ENCODE results near the gene WNT8A.

The WNT8A gene

DNA sequence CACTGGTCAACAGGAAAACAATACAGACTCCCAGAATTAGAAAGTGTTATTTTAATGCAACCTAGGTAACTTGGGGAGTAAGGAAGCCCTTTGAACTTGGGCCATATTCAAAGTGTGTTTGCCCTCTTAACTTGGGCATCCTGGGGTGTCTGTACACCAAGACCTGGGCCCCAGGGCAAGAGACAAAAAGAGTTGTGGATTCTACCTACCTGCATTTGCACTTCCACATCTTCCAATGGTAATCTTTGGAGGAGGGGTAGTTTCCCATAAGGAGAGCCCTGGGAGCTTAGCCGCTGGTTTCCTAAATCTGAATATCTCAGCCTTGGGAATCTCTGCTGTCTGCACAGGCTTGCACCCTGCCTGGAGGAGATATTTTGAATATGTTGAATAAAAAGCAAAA lies 8.5 kb downstream of the WNT8A start:
- Histone ChIP-seq H3K4me3 (ENCODE audit: low read length in 2 of 2) (no peak overlapping the region), H3K27ac (ENCODE audit: low read length) (no peak overlapping the region), H3K9ac (ENCODE audit: low read length in 2 of 2) (no peak overlapping the region), H3K9me3 (ENCODE audit: control insufficient read depth in 2 of 2, low read length in 2 of 2) (no peaks in the 10 kb centered on the region), H3K36me3 (ENCODE audit: control insufficient read depth in 2 of 2, insufficient read depth in 2 of 2, low read length in 2 of 2) (no peaks in the 10 kb centered on the region), H3K4me1 (ENCODE audit: control insufficient read depth, insufficient read depth, low read length) (no peaks in the 10 kb centered on the region), H3K27me3 (ENCODE audit: control insufficient read depth in 1 of 2, insufficient read depth in 2 of 2, low read length in 2 of 2) (peaks cover 0 to 3% of the 10 kb centered on the region in 2 donors)

DNA sequence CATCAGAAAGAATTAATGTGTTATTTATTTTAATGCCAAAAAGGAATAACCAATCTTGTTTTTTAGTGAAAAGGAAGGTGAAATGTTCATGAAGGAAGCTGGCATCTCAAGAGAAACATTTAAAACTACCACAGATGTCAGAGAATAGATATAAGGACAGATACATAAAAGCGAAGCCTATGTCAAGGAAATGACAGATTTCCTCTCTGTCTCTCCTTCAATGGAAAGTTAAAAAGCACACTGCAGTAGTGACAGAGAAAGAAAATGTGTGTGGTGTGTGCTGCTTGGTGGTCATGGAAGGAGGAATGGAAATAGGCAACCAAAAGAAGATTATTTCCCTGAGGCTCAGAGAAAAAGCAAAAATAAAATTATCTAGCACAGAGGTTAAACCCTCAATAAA lies 9.2 kb downstream of the WNT8A start:
- peaks cover 0 to 3% of the 10 kb centered on the region in 2 donors for H3K27me3 ChIP-seq (ENCODE audit: control insufficient read depth in 1 of 2, insufficient read depth in 2 of 2, low read length in 2 of 2)
- H3K4me1 ChIP-seq (ENCODE audit: control insufficient read depth, insufficient read depth, low read length): no peaks in the 10 kb centered on the region

DNA sequence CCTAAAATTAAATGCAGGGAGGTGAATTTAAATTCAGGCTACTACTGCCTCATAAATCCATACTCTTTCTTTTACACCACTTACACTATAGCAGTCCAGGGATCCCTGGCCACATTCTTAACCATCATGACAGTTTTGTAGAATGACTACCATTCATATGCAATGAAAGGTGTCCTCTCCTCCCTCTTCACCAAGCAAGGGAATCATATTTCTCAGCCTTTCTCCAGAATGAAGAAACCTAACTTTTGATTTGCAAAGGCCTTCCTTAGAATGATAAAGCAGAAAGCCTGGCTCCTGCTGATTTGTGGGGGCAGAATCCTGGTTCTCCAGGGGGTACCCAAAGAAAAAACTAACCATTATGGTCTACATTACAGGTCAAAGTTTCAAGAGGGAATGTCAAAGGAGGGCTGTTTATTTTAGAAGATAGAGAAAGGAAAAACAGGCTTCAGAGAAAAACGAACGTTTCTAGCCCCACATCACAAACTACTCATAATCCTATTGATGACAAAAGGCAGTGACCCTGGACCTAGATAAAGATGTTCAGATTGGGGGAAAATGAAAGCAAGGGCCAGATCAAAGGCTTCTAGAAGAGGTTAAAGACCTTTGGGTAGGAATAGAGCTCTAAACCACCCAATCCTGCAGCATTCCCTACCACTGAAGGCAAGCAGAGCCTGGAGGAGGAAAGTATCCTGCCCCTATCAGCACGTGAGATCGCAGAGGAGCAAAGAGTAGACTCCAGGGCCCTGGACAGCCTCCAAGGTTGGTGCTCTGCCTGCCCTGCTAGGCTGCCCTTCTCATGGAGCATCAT lies 11.5 kb downstream of the WNT8A start:
- Histone ChIP-seq H3K9ac (ENCODE audit: low read length in 2 of 2) (no peak overlapping the region), H3K27me3 (ENCODE audit: control insufficient read depth in 1 of 2, insufficient read depth in 2 of 2, low read length in 2 of 2) (peaks cover 0 to 3% of the 10 kb centered on the region in 2 donors), H3K36me3 (ENCODE audit: control insufficient read depth in 2 of 2, insufficient read depth in 2 of 2, low read length in 2 of 2) (no peaks in the 10 kb centered on the region), H3K4me3 (ENCODE audit: low read length in 2 of 2) (no peak overlapping the region), H3K9me3 (ENCODE audit: control insufficient read depth in 2 of 2, low read length in 2 of 2) (no peaks in the 10 kb centered on the region), H3K27ac (ENCODE audit: low read length) (no peak overlapping the region), H3K4me1 (ENCODE audit: control insufficient read depth, insufficient read depth, low read length) (no peaks in the 10 kb centered on the region)

More for the DNA sequence above, 9.2 kb downstream of the WNT8A start:
- no peaks in the 10 kb centered on the region for H3K9me3 ChIP-seq (ENCODE audit: control insufficient read depth in 2 of 2, low read length in 2 of 2)
- no peak overlapping the region for H3K27ac ChIP-seq (ENCODE audit: low read length)
- no peak overlapping the region for H3K4me3 ChIP-seq (ENCODE audit: low read length in 2 of 2)
- no peak overlapping the region for H3K9ac ChIP-seq (ENCODE audit: low read length in 2 of 2)
- H3K36me3 ChIP-seq (ENCODE audit: control insufficient read depth in 2 of 2, insufficient read depth in 2 of 2, low read length in 2 of 2): no peaks in the 10 kb centered on the region

DNA sequence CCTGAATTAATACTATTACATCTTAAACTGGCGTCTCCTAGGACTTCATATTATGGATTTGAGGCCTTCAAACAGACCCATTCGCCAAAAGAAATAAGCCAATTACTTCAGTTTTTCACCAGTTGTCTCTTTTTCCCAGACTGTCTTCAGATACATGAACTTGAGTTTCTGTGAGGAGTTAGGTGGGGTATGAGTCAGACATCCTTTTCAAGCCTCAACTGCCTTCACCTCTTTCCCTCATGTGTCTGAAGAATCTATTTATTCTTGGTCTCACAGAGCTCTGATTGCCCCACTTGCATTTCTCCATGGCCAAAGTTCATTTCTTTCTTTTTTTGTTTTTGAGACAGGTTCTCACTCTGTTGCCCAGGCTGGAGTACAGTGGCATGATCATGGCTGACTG lies 12.5 kb downstream of the WNT8A start:
- H3K4me1 ChIP-seq (ENCODE audit: control insufficient read depth, insufficient read depth, low read length): no peaks in the 10 kb centered on the region
- no peaks in the 10 kb centered on the region for H3K36me3 ChIP-seq (ENCODE audit: control insufficient read depth in 2 of 2, insufficient read depth in 2 of 2, low read length in 2 of 2)
- H3K4me3 ChIP-seq (ENCODE audit: low read length in 2 of 2): no peak overlapping the region
- H3K9ac ChIP-seq (ENCODE audit: low read length in 2 of 2): no peak overlapping the region
- no peak overlapping the region for H3K27ac ChIP-seq (ENCODE audit: low read length)
- H3K27me3 ChIP-seq (ENCODE audit: control insufficient read depth in 1 of 2, insufficient read depth in 2 of 2, low read length in 2 of 2): peaks cover 0 to 3% of the 10 kb centered on the region in 2 donors
- H3K9me3 ChIP-seq (ENCODE audit: control insufficient read depth in 2 of 2, low read length in 2 of 2): no peaks in the 10 kb centered on the region

DNA sequence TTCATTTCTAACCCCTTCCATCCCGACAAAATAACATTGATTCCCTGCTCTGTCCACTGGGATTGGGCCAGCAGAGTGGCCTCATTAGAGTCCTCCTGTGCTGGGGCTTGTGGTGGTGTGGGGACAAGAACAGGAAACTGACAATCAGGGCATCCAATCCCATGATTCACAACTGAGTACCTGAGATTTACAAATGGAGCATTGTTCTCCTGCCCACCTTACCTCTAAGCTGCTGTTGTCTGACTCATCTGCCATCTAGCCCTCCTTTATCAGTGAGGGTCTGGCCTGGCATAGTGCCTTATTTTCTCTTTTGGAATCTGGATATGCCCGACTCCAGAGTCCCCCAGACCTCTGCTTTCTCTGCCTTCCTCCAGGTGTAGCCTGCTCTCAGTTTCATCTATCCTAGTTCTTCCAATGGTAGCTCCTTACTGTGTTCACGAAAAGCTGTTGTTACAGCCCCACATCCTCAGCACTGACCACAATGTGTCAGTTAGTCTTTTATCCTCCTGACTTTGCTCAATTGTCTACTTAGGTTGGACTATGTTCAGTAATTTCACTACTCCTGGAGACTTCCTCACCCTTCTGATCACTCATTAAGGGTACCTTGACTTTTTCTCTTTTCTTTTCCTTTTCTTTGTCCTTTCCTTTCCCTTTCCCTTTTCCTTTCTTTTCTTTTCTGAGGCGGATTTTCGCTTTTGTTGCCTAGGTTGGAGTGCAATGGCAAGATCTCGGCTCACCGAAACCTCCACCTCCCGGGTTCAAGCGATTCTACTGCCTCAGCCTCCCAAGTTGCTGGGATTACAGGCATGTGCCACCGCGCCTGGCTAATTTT lies 13.4 kb downstream of the WNT8A start:
- Histone ChIP-seq H3K27ac (ENCODE audit: low read length) (no peak overlapping the region), H3K27me3 (ENCODE audit: control insufficient read depth in 1 of 2, insufficient read depth in 2 of 2, low read length in 2 of 2) (peaks cover 0 to 3% of the 10 kb centered on the region in 2 donors), H3K4me3 (ENCODE audit: low read length in 2 of 2) (no peak overlapping the region), H3K36me3 (ENCODE audit: control insufficient read depth in 2 of 2, insufficient read depth in 2 of 2, low read length in 2 of 2) (no peaks in the 10 kb centered on the region), H3K9ac (ENCODE audit: low read length in 2 of 2) (no peak overlapping the region), H3K4me1 (ENCODE audit: control insufficient read depth, insufficient read depth, low read length) (no peaks in the 10 kb centered on the region), H3K9me3 (ENCODE audit: control insufficient read depth in 2 of 2, low read length in 2 of 2) (no peaks in the 10 kb centered on the region)

DNA sequence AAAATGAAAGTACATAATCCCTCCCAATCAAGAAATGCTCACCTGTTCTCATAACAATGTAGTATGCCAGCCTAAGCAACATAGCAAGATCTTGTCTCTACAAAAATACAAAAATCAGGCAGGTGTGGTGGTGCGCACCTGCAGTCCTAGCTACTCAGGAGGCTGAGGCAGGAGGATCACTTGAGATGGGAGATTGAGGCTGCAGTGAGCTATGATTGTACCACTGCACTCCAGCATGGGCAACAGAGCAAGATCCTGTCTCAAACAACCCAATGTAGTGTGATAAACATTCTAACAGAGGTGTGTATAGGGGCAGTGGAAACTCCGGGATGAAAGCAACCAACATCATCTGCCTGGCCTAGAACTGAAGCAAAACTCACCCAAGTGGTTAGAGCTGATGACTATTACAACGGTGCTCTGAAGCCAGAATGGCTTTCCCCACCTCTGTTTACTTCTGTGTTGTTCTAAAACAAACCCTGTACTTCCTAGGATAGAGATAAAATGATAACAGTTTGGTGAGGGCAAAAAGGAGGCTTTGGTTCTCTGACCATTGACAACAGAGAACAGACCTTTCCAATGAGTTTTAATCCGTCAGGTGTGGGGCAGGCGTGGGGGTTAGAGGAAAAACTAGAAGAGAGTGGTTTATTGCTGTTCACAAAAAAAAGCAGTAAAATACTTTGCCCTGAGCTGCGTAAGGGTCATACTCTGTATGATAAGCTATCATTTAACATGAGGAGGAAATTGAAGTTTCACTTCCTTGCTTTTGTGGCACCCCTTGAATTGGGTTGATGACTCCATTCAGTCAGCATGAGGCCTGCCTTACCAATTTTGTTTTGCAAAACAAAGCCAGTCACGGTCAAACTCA lies 18.9 kb downstream of the WNT8A start:
- Histone ChIP-seq H3K36me3 (ENCODE audit: control insufficient read depth in 2 of 2, insufficient read depth in 2 of 2, low read length in 2 of 2) (no peaks in the 10 kb centered on the region), H3K4me3 (ENCODE audit: low read length in 2 of 2) (no peak overlapping the region), H3K27me3 (ENCODE audit: control insufficient read depth in 1 of 2, insufficient read depth in 2 of 2, low read length in 2 of 2) (no peaks in the 10 kb centered on the region), H3K9ac (ENCODE audit: low read length in 2 of 2) (no peak overlapping the region), H3K9me3 (ENCODE audit: control insufficient read depth in 2 of 2, low read length in 2 of 2) (no peaks in the 10 kb centered on the region), H3K4me1 (ENCODE audit: control insufficient read depth, insufficient read depth, low read length) (no peaks in the 10 kb centered on the region), H3K27ac (ENCODE audit: low read length) (no peak overlapping the region)

DNA sequence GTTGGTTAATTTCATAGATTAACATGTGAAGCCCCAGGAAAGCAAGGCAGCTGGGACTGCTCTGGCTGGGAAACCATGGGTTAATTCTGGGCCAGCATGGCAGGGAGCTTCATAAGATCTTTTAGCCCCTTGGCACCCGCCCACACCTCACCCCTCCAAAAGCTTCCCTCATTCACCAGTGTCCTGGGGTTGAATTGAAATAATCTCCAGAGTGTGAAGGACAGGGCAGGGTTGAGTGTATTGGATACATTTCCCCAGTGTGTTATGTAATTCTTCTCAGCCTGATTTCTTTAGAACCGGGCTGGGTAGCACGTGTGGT lies 19.4 kb downstream of the WNT8A start:
- H3K27ac ChIP-seq (ENCODE audit: low read length): no peak overlapping the region
- no peak overlapping the region for H3K9ac ChIP-seq (ENCODE audit: low read length in 2 of 2)
- H3K9me3 ChIP-seq (ENCODE audit: control insufficient read depth in 2 of 2, low read length in 2 of 2): no peaks in the 10 kb centered on the region
- no peaks in the 10 kb centered on the region for H3K27me3 ChIP-seq (ENCODE audit: control insufficient read depth in 1 of 2, insufficient read depth in 2 of 2, low read length in 2 of 2)
- H3K4me1 ChIP-seq (ENCODE audit: control insufficient read depth, insufficient read depth, low read length): no peaks in the 10 kb centered on the region
- no peak overlapping the region for H3K4me3 ChIP-seq (ENCODE audit: low read length in 2 of 2)
- H3K36me3 ChIP-seq (ENCODE audit: control insufficient read depth in 2 of 2, insufficient read depth in 2 of 2, low read length in 2 of 2): no peaks in the 10 kb centered on the region

DNA sequence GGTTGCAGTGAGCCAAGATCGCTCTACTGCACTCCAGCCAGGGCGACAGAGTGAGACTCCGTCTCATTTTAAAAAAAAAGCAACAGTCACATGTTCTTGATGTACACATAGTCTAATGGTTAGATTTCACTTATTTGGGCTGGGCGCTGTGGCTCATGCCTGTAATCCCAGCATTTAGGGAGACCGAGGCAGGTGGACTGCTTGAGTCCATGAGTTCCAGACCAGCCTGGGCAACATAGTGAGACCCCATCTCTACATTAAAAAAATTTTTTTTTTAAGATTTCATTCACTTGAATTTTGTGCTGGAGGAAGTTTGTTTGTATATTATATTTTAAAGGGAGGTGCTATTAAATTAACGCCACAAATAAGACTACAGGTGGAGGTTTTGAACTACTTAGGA lies 21.9 kb downstream of the WNT8A start:
- Histone ChIP-seq H3K9ac (ENCODE audit: low read length in 2 of 2) (no peak overlapping the region), H3K4me3 (ENCODE audit: low read length in 2 of 2) (no peak overlapping the region), H3K4me1 (ENCODE audit: control insufficient read depth, insufficient read depth, low read length) (no peaks in the 10 kb centered on the region), H3K36me3 (ENCODE audit: control insufficient read depth in 2 of 2, insufficient read depth in 2 of 2, low read length in 2 of 2) (no peaks in the 10 kb centered on the region), H3K27ac (ENCODE audit: low read length) (no peak overlapping the region), H3K27me3 (ENCODE audit: control insufficient read depth in 1 of 2, insufficient read depth in 2 of 2, low read length in 2 of 2) (no peaks in the 10 kb centered on the region), H3K9me3 (ENCODE audit: control insufficient read depth in 2 of 2, low read length in 2 of 2) (no peaks in the 10 kb centered on the region)

DNA sequence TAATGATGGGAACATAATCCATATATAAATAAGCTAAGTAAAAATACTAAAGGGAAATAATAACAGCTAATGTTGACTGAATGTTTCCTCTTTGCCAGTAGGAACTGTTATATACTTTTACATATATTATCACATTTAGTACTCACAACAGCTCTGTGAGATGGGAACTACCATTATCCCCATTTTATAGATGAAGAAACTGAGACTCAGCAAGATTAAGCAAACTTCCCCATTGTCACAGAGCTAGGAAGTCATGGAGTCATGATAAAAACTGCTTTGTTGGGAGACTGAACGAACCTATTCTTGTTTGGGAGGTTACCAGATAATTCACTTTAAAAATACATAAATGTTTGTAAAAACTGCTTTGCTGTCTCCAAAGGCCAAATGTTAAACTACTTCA lies 23.4 kb downstream of the WNT8A start:
- H3K9ac ChIP-seq (ENCODE audit: low read length in 2 of 2): no peak overlapping the region
- no peak overlapping the region for H3K27ac ChIP-seq (ENCODE audit: low read length)
- H3K4me3 ChIP-seq (ENCODE audit: low read length in 2 of 2): no peak overlapping the region
- no peaks in the 10 kb centered on the region for H3K9me3 ChIP-seq (ENCODE audit: control insufficient read depth in 2 of 2, low read length in 2 of 2)
- H3K27me3 ChIP-seq (ENCODE audit: control insufficient read depth in 1 of 2, insufficient read depth in 2 of 2, low read length in 2 of 2): no peaks in the 10 kb centered on the region
- H3K4me1 ChIP-seq (ENCODE audit: control insufficient read depth, insufficient read depth, low read length): no peaks in the 10 kb centered on the region
- H3K36me3 ChIP-seq (ENCODE audit: control insufficient read depth in 2 of 2, insufficient read depth in 2 of 2, low read length in 2 of 2): no peaks in the 10 kb centered on the region

DNA sequence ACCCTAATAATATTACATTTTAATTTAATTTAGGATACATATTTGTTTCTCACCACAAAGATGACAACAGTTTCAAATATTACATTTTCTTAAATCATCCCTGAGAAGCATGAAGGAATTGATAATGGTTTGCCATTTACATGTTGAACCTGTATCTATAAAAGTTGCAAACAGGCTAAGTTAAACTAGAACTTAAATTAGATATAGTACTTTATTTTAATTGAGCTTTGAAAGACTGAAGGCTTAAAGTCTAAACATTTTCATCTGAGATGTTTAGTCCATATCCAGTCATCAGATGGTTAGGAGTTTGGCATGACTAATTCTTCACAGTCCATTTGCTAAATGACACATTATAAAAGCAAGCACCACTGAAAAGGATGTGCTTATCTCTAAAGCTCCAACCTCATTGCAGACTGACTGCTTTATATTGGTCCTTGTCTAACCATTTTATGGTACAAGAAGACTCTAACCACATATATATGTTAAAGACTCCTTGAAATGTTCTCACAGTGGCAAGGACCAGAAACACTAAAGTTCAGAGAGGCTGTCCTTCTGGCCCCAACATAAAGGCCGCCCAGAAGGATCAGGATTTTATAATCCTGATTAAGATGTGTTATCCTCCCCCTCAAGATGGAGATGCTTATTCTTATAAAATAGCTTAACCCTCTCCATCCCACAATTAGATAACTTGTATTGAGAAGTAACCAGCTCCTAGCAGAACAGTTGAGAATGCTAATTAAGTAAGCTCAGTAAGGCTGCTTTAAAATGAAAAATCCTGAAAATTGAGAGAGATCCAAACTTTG lies 25.8 kb downstream of the WNT8A start:
- no peak overlapping the region for H3K27ac ChIP-seq (ENCODE audit: low read length)
- no peak overlapping the region for H3K9ac ChIP-seq (ENCODE audit: low read length in 2 of 2)
- no peaks in the 10 kb centered on the region for H3K36me3 ChIP-seq (ENCODE audit: control insufficient read depth in 2 of 2, insufficient read depth in 2 of 2, low read length in 2 of 2)
- H3K4me3 ChIP-seq (ENCODE audit: low read length in 2 of 2): no peak overlapping the region
- no peaks in the 10 kb centered on the region for H3K27me3 ChIP-seq (ENCODE audit: control insufficient read depth in 1 of 2, insufficient read depth in 2 of 2, low read length in 2 of 2)
- H3K4me1 ChIP-seq (ENCODE audit: control insufficient read depth, insufficient read depth, low read length): no peaks in the 10 kb centered on the region
- H3K9me3 ChIP-seq (ENCODE audit: control insufficient read depth in 2 of 2, low read length in 2 of 2): no peaks in the 10 kb centered on the region

All from stomach smooth muscle (tissue), 2 donors.